ENCODE results near the gene ANXA5. TPM values are rescaled to one million over a fixed set of nuclear protein-coding genes. Genes with fewer than 3 reads are reported as not detected.

Gene ANXA5
- total RNA-seq, result 1,075 and 1,296 TPM in 2 replicates

GRCh38 chr4:121696581-121697461, at the start of gene ANXA5:
Gene ANXA5, minus strand, starts transcription at chr4:121696980. Its CDS starts 391 bp downstream, at chr4:121696589.

Other genes with a start within 250 kb of the ANXA5 start
- 3.9 and 6.6 TPM in 2 replicates for gene SMIM43, start 68.2 kb upstream of the ANXA5 start, total RNA-seq
- gene EXOSC9, start 104.3 kb upstream of the ANXA5 start, total RNA-seq, result 14.2 and 40.7 TPM in 2 replicates
- 4.1 and 71.1 TPM in 2 replicates for gene CCNA2, start 126.9 kb upstream of the ANXA5 start, total RNA-seq
- 20.3 and 34.3 TPM in 2 replicates for gene BBS7, start 173.5 kb upstream of the ANXA5 start, total RNA-seq

Measured in smooth muscle cell of trachea (primary cell).